Measurements from ENCODE around the gene SP140.

GRCh38 chr2:230267059-230267458 lies 41.5 kb downstream of the SP140 start:
- TF ChIP-seq POLR2AphosphoS5 (IDR thresholded peaks at IDR 0.05; ENCODE audit: low read depth, low read length) (no peak), CTCF (IDR thresholded peaks at IDR 0.05) (no peak)
